PC-9 (cell line): ENCODE measurements around the gene UBAP2L.

ENCODE experiments used
- EZH2 ChIP-seq: fragments of 200-600 bp; sonication (generic); IDR thresholded peaks from 2 replicates; pipeline ENCODE4 v1.8.0; 2017; ENCODE audit warnings: antibody characterized with exemption, low read depth
- TF ChIP-seq, protein P1 (sequence below): fragments of 200-600 bp; sonication (generic); conservative IDR thresholded peaks from 2 replicates; pipeline ENCODE4 v1.6.1; 2017; ENCODE audit warnings: mixed run types, antibody characterized with exemption, mild to moderate bottlenecking, moderate library complexity

DNA sequence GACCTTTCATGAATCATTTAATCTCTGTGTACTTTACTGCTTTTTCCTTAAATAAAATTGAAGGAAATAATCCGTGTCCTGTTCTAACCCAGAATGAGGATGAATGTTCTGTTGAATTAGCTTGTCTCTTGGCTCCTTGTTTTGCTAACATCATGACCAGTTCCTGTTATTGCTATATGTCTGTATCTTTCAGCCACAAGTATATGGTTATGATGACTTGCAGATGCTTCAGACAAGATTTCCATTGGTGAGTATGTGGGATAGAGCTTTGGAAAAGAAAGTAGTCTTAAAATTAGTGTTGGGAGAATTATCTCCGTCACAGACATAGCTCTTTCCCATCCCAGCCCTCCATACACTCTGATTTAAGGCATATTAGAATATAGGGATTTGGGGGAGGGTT, 38.0 kb downstream of the UBAP2L start:
- TF ChIP-seq, protein P1, sequence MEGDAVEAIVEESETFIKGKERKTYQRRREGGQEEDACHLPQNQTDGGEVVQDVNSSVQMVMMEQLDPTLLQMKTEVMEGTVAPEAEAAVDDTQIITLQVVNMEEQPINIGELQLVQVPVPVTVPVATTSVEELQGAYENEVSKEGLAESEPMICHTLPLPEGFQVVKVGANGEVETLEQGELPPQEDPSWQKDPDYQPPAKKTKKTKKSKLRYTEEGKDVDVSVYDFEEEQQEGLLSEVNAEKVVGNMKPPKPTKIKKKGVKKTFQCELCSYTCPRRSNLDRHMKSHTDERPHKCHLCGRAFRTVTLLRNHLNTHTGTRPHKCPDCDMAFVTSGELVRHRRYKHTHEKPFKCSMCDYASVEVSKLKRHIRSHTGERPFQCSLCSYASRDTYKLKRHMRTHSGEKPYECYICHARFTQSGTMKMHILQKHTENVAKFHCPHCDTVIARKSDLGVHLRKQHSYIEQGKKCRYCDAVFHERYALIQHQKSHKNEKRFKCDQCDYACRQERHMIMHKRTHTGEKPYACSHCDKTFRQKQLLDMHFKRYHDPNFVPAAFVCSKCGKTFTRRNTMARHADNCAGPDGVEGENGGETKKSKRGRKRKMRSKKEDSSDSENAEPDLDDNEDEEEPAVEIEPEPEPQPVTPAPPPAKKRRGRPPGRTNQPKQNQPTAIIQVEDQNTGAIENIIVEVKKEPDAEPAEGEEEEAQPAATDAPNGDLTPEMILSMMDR, result no peak
- no peak for TF ChIP-seq EZH2
